ENCODE results near the gene AGAP3.

The AGAP3 gene

DNA sequence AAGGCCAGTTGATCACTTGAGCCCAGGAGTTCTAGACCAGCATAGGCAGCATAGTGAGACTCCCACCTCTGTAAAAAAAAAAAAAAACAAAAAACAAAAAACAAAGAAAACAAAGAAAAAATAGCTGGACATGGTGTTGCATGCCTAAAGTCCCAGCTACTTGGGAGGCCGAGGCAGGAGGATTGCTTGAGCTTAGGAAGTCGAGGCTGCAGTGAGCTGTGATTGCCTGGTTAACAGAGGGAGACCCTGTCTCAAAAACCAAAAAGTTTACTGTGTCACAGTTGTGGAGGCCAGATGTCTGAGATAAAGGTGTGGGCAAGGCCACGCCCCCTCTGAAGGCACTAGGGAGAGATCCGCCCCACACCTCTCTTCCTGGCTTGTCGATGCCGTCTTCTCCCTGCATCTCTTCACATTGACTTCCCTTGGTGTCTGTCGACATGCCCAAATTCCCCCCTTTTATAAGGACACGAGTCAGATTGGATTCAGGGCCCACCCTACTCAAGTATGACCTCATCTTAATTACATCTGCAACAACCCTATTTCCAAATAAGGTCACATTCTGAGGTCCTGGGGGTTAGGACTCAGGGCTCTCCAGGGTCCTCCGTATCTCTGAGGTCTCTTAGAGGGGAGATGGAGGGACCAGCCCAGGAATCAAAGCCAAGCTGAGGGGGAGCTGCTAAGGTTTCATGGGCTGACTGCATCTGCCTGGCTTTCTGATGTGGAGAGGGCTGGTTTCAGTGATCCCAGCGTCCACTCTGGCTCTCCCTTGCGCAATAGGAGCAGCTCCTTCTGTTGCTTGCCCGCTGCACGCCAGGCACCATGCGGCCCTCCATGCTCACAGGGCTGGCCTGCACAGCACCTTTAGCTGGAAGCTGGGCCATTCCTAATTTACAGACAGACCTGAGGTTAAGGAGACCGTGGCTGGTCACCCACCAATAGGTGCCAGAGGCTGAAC lies 23.1 kb downstream of the AGAP3 start:
- DNase-seq (ENCODE audit: low read depth in 3 of 3, low spot score in 1 of 3) = no peak

DNA sequence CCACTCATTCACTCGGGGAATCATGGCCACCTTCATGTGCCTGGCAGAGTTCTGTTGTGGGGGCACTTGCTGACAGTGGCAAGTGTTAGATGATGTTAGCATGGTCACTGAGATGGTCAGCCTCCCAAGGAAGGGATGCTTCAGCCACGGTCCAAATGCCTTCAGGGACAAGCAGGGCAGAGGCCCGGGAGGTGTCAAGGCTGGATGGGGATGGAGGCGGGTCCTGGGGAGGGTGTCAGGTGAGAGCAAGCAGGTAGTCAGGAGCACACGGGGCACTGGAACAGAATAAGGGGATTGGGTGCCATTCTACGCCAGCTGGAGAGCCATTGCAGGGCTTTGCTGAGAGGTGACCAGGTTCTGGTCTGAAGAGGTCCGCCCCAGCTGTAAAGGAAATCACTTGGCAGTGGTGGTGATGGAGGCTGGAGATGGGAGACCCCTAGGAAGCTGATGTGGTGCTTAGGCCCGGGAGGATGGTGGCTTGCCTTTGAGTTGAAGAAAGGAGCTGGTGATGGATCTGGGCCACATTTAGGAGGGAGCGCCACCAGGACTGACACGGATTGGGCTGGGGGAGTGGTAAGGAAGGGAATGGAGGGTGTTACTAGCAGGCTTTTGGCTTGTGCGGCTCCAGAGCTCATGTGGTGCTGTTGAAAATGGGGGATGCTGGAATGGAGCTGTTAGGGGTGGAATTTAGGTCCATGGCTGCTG lies 24.1 kb downstream of the AGAP3 start:
- DNase-seq (ENCODE audit: low read depth in 3 of 3, low spot score in 1 of 3) = no peak

DNA sequence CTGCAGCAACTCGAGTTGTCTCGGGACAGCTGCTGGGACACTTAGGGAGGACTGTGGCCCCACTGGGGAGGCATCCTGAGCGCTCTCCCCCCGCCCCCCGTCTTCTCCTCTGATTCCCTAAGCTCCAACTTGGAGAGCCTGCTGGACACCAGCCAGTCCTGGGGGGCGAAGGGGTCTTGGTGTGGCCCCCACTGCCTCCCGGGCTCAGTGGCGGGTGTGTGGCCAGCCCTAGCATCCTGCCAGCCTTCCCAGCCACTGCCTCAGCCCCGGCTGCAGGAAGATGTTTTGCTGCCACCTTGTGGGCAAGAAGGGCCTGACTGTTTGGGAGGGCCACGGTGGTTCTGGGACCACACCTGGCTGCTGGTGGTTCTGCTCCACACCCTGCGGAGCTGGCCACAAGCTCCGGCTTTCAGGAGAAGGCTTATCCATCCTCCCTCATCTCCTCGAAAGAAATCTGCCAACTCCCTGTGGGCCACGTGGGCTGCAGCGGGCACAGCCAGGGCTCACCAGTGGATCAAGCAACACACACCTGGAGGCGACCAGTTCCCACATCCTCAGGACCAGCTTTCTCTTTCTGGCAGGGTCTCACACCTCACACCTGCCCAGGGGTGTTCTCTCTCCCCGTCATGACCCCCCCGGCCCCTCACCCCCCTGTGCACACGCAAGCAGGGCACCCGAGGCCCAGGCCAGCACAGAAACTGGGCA lies 24.8 kb downstream of the AGAP3 start:
- peak; percentile 45 to 55 (median 53) for DNase-seq (ENCODE audit: low read depth in 3 of 3, low spot score in 1 of 3)

DNA sequence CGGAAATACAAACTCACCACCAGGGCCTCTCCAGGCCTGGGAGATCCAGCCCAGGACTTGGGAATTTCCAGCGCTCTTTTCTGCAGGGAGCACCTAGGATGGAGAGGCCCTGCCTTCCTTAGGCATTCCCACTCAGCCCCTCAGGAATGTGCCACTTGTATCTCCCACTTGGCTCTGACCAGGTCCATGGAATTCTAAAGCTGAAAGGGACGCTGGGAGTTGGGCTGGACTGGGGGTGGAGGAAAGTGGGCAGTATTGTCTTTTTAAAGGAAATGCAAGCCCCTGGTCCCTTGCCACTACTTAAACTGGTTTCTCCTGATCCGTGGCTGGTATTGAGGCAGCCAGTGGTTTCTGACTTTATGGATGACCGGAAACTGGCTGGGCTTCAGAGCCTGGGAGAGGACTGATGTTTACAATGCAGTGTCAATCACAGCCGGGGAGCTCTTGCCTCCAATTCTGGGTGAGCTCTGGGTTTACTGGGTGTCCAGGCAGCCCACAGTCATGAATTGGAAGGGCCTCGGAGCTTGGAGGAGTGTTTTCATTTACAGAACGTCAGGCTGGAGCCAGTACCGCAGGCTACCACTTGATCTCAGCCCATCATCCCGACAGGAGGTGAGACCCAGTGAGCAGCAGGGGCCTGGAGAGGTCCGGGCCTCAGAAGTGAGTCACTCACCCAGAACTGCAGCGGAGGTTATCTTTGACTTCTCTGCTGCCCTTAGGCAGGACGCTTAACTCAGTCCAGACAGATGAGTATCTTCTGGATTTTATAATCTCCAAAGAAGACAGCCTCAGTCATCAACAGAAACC lies 27.3 kb downstream of the AGAP3 start:
- DNase-seq (ENCODE audit: low read depth in 3 of 3, low spot score in 1 of 3) = no peak

GRCh38 chr7:151114151-151115090 lies 28.1 kb downstream of the AGAP3 start:
- DNase-seq (ENCODE audit: low read depth in 3 of 3, low spot score in 1 of 3) = no peak

GRCh38 chr7:151115121-151115835 lies 29.0 kb downstream of the AGAP3 start:
- peak in 1 of 3 donors; percentile 28 for DNase-seq (ENCODE audit: low read depth in 3 of 3, low spot score in 1 of 3)

DNA sequence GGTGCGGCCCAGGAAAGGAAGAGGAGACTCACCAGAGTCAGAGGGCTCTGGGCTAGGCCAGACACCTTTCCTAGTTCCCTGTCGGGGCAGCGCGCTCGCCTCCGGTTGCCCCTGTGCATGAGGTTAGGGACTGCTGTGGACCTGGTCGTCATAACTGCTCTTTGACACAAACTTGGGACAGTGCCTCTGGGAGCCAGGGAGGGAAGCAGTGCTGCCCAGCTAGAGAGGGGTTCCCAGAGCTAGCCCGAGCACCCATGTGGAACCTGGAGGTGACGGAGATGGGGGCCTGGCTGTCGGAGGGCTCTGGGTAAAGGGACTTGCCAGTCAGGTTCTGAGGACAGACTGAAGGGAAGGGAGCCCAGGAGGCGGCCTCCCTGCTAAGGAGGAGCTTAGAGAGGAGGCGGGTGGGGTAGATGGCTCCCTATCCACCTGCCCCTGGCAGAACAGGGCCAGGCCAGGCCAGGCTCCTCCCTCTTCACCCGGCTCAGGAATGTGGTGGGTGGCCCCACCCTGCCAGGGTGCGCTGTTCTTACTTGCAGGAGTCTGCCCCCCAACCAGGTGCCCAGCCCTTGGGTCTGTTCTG lies 29.7 kb downstream of the AGAP3 start:
- DNase-seq (ENCODE audit: low read depth in 3 of 3, low spot score in 1 of 3) = no peak

- no peak for DNase-seq (ENCODE audit: low read depth in 3 of 3, low spot score in 1 of 3)
These were observed 30.5 kb downstream of the AGAP3 start for GRCh38 chr7:151116603-151117440.

GRCh38 chr7:151117565-151117964 lies 31.3 kb downstream of the AGAP3 start:
- DNase-seq (ENCODE audit: low read depth in 3 of 3, low spot score in 1 of 3) = peak in 2 of 3 donors; percentile 21 to 23

DNA sequence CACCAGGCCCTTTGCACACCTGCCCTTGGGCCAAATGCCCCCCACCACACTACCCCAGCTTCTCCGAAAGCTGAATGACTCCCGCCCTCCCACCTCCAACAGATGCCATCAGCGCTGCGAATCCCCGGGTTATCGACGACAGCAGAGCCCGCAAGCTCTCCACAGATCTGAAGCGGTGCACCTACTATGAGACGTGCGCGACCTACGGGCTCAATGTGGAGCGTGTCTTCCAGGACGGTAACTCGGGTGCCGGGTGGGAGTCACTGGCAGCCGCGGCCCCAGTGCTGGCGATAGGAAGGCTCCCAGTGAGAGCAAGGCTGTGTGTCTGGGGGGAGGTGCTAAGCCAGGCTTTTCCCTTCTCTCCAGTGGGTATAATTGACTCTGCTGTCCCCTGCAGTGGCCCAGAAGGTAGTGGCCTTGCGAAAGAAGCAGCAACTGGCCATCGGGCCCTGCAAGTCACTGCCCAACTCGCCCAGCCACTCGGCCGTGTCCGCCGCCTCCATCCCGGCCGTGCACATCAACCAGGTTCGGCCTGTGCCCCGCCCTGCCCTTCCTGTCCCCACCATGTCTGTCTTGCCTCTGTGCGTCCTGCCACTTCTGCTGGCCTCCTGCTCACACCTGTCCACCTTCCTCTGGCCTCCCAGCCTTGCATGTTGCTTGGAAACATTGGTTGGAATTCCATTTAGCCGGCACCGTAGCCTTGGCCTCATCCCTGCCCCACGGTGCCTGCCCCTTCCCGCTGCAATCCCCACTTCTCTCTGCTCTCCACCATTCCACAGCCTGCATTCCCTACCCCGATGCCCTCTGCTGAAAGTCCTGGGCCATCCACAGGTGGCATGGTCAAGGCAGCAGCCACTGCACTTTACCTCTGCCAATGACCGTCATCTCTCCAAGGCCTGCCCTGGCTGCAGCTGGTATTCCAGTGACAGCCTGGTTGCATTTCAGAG lies 32.1 kb downstream of the AGAP3 start:
- no peak for DNase-seq (ENCODE audit: low read depth in 3 of 3, low spot score in 1 of 3)

DNA sequence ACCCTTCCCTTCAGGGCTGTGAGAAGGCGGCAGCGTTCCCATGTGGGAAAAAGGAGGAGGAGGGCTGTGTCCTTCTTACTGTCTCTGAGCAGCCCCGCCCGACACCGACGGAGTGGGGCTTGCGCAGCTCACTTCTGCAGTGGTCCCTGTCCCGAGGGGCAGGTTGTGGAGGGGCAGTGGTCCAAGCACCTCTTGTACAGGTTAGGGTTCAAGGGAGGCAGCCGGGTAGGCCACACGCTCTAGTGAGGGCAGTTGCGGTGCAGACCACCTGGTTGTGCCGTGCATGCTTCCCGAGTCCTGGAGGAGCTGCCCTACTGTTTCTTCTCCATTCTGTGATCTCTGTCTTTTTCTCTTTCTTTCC lies 32.8 kb downstream of the AGAP3 start:
- DNase-seq (ENCODE audit: low read depth in 3 of 3, low spot score in 1 of 3) = no peak

DNA sequence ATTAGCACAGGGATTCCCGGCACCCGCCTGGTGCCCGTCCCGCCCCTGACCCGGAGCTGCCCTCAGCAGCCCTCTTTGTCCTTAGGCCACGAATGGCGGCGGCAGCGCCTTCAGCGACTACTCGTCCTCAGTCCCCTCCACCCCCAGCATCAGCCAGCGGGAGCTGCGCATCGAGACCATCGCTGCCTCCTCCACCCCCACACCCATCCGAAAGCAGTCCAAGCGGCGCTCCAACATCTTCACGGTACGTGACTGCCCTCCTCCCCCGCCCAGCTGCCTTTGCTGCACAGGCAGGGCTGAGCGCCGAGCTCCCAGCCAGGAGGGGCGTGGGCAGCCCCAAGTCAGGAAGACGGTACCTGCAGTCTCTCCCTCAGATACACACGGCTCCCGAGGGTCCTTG lies 33.6 kb downstream of the AGAP3 start:
- DNase-seq (ENCODE audit: low read depth in 3 of 3, low spot score in 1 of 3) = no peak

DNA sequence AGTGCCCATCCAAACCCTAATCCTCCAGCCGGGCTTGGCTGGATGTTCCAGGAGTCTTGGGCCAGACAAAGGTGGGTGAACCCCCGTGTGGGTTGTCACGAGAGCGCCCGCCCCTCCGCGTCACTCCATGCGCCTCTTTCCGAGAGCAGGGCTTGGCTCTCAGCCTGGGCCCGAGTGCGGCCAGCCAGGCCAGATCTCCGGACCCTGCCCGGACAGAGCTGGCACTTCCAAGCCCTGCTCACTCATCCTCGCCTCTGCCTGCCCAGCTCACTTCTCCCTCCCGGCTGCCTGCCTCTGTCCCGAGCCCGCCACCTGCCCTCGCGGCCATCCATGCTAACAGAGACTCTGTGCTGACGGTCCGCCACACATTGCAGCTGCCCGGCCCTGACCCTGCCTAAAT lies 34.6 kb downstream of the AGAP3 start:
- DNase-seq (ENCODE audit: low read depth in 3 of 3, low spot score in 1 of 3) = no peak

DNA sequence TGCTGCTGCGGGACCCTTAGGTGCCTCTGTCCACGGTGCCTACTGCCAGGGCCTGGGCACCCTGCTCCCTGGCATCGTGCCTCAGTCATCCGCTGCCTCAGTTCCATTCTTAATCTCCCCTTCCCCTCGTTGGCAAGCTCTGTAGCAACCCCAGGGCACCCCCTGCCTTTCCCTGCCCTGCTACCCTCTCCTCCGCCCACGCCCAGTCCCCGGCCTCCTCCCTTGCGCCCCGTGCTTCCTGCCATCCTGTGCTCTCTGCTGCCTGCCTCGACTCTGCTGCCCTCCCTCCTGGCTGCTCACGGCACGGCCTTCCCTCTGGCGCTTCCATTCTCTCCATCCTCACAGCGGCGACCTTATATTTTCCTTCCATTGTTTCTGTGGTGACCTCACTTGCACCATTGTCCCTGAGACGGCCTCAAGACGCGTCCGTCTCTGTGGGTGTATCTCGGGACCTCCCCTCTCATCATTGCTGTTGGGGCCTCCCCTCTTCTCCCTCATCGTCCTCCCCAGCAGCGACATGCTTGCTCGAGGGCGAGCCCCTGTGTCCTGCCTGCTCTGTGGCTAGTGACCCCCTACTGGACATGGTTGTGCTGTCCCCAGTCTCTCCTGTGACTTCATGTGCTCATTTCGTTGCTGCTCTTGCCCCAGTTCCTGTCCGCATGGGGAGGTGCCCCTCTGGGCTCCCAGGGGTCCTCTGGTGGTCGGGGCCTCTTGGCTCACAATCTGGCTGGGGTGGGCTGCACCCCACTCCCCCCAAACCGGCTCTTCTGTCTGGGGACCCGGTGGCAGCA lies 35.3 kb downstream of the AGAP3 start:
- DNase-seq (ENCODE audit: low read depth in 3 of 3, low spot score in 1 of 3) = no peak

- DNase-seq (ENCODE audit: low read depth in 3 of 3, low spot score in 1 of 3) = no peak
These were observed 36.0 kb downstream of the AGAP3 start for GRCh38 chr7:151122276-151122675.

DNA sequence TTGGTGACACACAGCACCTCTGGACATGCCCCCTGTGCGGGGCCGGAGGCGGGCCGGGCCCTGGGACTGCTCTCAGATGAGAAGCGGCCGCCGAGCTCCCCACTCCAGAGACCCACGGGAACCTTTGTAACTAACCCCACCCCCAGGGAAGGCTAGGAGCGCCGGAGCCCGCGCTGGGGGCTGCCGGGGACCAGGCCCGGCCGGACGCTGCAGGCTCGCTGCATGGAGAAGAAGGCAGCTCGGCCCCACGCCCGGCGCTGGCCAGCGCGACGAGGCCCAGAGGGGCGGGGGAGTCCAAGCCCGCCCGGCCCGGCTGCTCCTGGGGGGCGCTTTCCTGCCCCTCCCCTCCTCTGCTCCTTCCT lies 36.5 kb downstream of the AGAP3 start:
- DNase-seq (ENCODE audit: low read depth in 3 of 3, low spot score in 1 of 3) = no peak
